K562 (cell line): Measurements from ENCODE around the gene PRUNE1. TPM values are rescaled to one million over a fixed set of nuclear protein-coding genes. Genes with fewer than 3 reads are reported as not detected.

Source experiments
- COPS2 ChIP-seq: fragments of 450-650 bp; conservative IDR thresholded peaks from 2 replicates; pipeline ENCODE4 v1.6.1; 2016; ENCODE audit warnings: mild to moderate bottlenecking, moderate library complexity
- PHTF2 ChIP-seq: fragments of 250-450 bp; sonication (Bioruptor Pico); IDR thresholded peaks from 2 replicates; pipeline ENCODE4 v1.5.0; 2021; ENCODE audit warnings: mild to moderate bottlenecking
- POU5F1 ChIP-seq: fragments of 150-350 bp; IDR thresholded peaks from 2 replicates; pipeline ENCODE4 v1.6.1; 2014; ENCODE audit warnings: borderline replicate concordance, low read length, low read depth, mild to moderate bottlenecking; ENCODE audit not compliant: partially characterized antibody
- ZNF197 ChIP-seq: fragments of 200-800 bp; sonication (Bioruptor generic); IDR thresholded peaks from 2 replicates; pipeline ENCODE4 v1.6.1; 2016; ENCODE audit warnings: low read depth, missing genetic modification characterization, missing compliant biosample characterization
- ZNF57 ChIP-seq: fragments of 450-650 bp; formaldehyde crosslinking; IDR thresholded peaks from 2 replicates; pipeline ENCODE4 v1.4.0; 2020; ENCODE audit warnings: mild to moderate bottlenecking, moderate library complexity
- polyA plus RNA-seq, 8 experiments: library from polyadenylated mRNA; depleted of rRNA in 4 of 8; stranded (reverse) in 5 of 8; unstranded in 3 of 8; fragments of >200 nt; fragmentation: Nextera tagmentation in 2 of 8; fragmentation: Illumina TruSeq in 1 of 8; extraction: Ambion mirVana in 2 of 8; extraction: Trizol in 1 of 8; gene quantifications; 2 replicates each; pipeline versions ENCODE4 v1.2.1 to v1.2.3, GENCODE V29; 2011 to 2014; ENCODE audit warnings: inconsistent platforms in 1 of 8, missing spikeins in 1 of 8
- total RNA-seq, 7 experiments: library from RNA; depleted of rRNA in 6 of 7; stranded (reverse); fragments of >200 nt in 6 of 7; fragmentation: Illumina TruSeq in 2 of 7; extraction: Trizol in 2 of 7; gene quantifications; 2 replicates each; pipeline versions ENCODE4 v1.2.1 to v1.2.3, GENCODE V29; 2011 to 2021; ENCODE audit warnings: low replicate concordance in 1 of 7
- TF ChIP-seq, protein P1 (sequence below), 2 experiments: fragments of 450-650 bp; IDR thresholded peaks; 2 replicates each; pipeline ENCODE4 v1.6.1; 2018; ENCODE audit warnings: mild to moderate bottlenecking in 2 of 2, low read depth in 1 of 2; ENCODE audit not compliant: partially characterized antibody in 2 of 2
- TF ChIP-seq, protein P2 (sequence below): fragments of 250-450 bp; sonication (Bioruptor Pico); IDR thresholded peaks from 2 replicates; pipeline ENCODE4 v1.8.0; 2021; ENCODE audit warnings: borderline replicate concordance, mild to moderate bottlenecking, moderate library complexity; ENCODE audit not compliant: poor library complexity, severe bottlenecking

Gene PRUNE1
- total and polyA plus RNA-seq, 9 of the 15 experiments (the other 6 are each of a cell fraction or from before 2014, with no cell fraction given): 16.7 to 48.3 (median 26.2) TPM

DNA sequence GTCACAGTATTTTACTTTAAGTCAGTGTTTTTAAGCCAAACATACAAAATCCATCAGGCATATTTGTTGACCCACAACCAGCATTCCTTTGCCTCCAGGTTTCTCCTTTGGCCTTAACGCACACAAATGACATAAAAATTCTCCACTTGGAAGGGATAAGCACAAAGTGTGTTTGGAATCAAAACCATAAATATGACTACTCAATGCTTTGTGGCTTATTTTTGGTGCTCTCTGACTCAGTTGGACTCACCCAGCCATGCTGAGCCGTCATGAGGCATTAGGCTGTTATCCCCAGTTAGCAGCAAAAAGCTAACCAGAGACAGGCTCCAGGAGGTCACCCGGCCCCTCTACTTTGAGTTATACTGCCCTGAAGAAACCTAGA is 948 bp downstream of the PRUNE1 start (continued):
- TF ChIP-seq, protein P1, sequence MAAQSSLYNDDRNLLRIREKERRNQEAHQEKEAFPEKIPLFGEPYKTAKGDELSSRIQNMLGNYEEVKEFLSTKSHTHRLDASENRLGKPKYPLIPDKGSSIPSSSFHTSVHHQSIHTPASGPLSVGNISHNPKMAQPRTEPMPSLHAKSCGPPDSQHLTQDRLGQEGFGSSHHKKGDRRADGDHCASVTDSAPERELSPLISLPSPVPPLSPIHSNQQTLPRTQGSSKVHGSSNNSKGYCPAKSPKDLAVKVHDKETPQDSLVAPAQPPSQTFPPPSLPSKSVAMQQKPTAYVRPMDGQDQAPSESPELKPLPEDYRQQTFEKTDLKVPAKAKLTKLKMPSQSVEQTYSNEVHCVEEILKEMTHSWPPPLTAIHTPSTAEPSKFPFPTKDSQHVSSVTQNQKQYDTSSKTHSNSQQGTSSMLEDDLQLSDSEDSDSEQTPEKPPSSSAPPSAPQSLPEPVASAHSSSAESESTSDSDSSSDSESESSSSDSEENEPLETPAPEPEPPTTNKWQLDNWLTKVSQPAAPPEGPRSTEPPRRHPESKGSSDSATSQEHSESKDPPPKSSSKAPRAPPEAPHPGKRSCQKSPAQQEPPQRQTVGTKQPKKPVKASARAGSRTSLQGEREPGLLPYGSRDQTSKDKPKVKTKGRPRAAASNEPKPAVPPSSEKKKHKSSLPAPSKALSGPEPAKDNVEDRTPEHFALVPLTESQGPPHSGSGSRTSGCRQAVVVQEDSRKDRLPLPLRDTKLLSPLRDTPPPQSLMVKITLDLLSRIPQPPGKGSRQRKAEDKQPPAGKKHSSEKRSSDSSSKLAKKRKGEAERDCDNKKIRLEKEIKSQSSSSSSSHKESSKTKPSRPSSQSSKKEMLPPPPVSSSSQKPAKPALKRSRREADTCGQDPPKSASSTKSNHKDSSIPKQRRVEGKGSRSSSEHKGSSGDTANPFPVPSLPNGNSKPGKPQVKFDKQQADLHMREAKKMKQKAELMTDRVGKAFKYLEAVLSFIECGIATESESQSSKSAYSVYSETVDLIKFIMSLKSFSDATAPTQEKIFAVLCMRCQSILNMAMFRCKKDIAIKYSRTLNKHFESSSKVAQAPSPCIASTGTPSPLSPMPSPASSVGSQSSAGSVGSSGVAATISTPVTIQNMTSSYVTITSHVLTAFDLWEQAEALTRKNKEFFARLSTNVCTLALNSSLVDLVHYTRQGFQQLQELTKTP (IDR thresholded peaks at IDR 0.05; ENCODE audit: low read depth in 1 of 2, partially characterized antibody in 2 of 2): peak in 1 of 2 experiments; percentile 7
- TF ChIP-seq PHTF2 (CRISPR knock-in tag) (no peak), ZNF57 (CRISPR knock-in tag) (no peak), ZNF197 (CRISPR knock-in tag) (no peak), POU5F1 (no peak), COPS2 (no peak)
- TF ChIP-seq, protein P2, sequence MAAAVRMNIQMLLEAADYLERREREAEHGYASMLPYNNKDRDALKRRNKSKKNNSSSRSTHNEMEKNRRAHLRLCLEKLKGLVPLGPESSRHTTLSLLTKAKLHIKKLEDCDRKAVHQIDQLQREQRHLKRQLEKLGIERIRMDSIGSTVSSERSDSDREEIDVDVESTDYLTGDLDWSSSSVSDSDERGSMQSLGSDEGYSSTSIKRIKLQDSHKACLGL (CRISPR knock-in tag): no peak
